ENCODE data around the gene AOX1. TPM values are rescaled to one million over a fixed set of nuclear protein-coding genes. Genes with fewer than 3 reads are reported as not detected.

The AOX1 gene
- total RNA-seq, 4 donors from 2014 or later: 22.1 to 41.8 (median 34.0) TPM

DNA sequence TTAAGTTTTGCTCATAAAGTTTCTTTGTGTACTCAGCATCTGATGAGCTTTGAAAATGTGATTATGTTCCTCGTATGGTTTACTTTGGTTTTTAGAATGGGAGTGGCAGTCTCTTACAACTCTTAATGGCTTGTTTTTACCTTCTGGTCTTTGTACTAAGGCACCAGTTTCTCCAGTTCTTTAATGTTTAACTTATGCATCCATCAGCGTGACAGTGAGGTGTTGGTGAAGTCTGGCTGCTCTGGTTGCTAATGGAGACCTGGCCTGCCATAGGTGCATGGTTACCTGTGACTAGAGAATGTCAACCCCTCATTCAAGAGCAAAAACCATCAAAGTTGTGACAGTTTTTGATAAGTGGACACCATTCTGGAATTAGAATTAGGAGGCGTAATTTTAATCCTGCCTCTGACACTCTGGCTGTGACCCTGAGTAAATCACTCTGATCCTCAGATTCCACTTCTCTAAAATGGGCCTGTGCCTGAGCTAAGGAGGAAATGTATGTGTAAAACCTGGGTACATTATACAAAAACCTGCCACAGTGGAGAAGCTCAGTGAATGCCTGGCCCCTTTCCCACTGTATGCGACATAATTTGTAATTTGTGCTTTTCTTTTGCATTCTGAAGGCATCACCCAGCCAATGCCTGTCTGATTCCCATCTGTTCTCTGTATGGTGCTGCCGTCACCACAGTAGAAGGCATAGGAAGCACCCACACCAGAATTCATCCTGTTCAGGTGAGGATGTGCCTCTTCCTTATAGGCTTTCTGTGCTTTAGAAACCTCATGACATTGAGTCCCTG is 11.2 kb downstream of the AOX1 start:
- in situ Hi-C loops (cut with MboI; ENCODE audit: low sequenced_read_pairs in 4 of 4): no loop called here
- ATAC-seq: no peak

DNA sequence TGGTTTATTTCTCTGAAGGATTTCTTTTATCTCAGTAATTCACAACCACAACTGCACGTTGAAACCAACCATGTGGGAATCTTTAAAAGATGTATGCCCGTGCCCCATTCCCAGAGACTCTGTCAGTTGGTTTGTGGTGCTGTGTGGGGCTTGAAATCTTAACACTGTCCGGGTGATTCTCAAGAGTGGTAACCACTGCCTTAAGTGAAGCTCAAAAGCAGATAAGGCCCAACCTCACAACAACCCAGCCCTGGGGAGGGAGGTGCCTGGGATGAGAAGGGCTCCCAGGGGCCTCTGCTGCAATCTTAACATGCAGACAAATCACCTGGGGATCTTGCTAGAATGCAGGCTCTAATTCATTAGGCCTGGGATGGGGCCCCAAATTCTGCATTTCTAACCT is 13.4 kb downstream of the AOX1 start:
- TF ChIP-seq CTCF (IDR thresholded peaks at IDR 0.05 in 4 of 5, conservative IDR thresholded peaks at IDR 0.05 in 1 of 5) (no peak), POLR2A (IDR thresholded peaks at IDR 0.05) (no peak)
- no peaks in the 10 kb centered on the region for H3K36me3 ChIP-seq
- intact Hi-C loops (cut with DNase I; ENCODE audit: low total_unique reads) (no loop called here), in situ Hi-C loops (cut with MboI; ENCODE audit: low sequenced_read_pairs in 4 of 4) (no loop called here)
- H3K27me3 ChIP-seq: no peaks in the 10 kb centered on the region
- H3K9me3 ChIP-seq: no peaks in the 10 kb centered on the region
- no peak for DNase-seq
- ATAC-seq: no peak
- H3K27ac ChIP-seq: no peak overlapping the region
- H3K4me3 ChIP-seq: no peak overlapping the region
- no peaks in the 10 kb centered on the region for H3K4me1 ChIP-seq

More for the DNA sequence above, 11.2 kb downstream of the AOX1 start:
- DNase-seq: no peak
- intact Hi-C loops (cut with DNase I; ENCODE audit: low total_unique reads): no loop called here
- H3K36me3 ChIP-seq: no peaks in the 10 kb centered on the region
- no peak overlapping the region for H3K27ac ChIP-seq
- no peaks in the 10 kb centered on the region for H3K4me1 ChIP-seq
- H3K27me3 ChIP-seq: no peaks in the 10 kb centered on the region
- TF ChIP-seq POLR2A (IDR thresholded peaks at IDR 0.05): no peak
- no peak for TF ChIP-seq CTCF (IDR thresholded peaks at IDR 0.05 in 4 of 5, conservative IDR thresholded peaks at IDR 0.05 in 1 of 5)
- H3K9me3 ChIP-seq: no peaks in the 10 kb centered on the region
- no peak overlapping the region for H3K4me3 ChIP-seq

- in situ Hi-C loops (cut with MboI; ENCODE audit: low sequenced_read_pairs in 4 of 4): no loop called here
- intact Hi-C loops (cut with DNase I; ENCODE audit: low total_unique reads): no loop called here
- TF ChIP-seq POLR2A (IDR thresholded peaks at IDR 0.05) (no peak), CTCF (IDR thresholded peaks at IDR 0.05 in 4 of 5, conservative IDR thresholded peaks at IDR 0.05 in 1 of 5) (no peak)
- Histone ChIP-seq H3K27me3 (no peaks in the 10 kb centered on the region), H3K36me3 (no peaks in the 10 kb centered on the region), H3K4me1 (no peaks in the 10 kb centered on the region), H3K9me3 (no peaks in the 10 kb centered on the region), H3K27ac (no peak overlapping the region), H3K4me3 (no peak overlapping the region)
- ATAC-seq (no peak), DNase-seq (no peak)
These were observed 14.9 kb downstream of the AOX1 start for GRCh38 chr2:200600549-200601225.

DNA sequence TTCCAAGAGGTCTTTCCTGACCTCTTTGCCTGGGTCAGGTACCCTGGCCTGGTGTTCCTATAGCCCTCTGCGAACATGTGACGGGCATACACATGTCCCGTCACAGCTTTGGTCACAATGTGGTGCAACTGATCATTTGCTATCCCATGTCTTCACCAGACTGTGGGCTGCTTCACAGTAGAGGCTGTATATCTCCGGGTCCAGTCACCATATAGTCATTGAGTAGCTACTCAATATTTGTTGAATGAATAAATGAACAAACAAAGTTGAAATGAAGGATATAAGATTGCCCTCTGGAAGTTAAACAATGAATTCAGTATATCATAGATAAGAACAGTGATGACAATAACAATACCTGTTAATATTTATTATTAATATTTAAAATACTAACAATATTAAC is 16.8 kb downstream of the AOX1 start:
- DNase-seq (no peak), ATAC-seq (no peak)
- intact Hi-C loops (cut with DNase I; ENCODE audit: low total_unique reads) (no loop called here), in situ Hi-C loops (cut with MboI; ENCODE audit: low sequenced_read_pairs in 4 of 4) (no loop called here)
- no peaks in the 10 kb centered on the region for H3K36me3 ChIP-seq
- H3K27me3 ChIP-seq: no peaks in the 10 kb centered on the region
- H3K9me3 ChIP-seq: no peaks in the 10 kb centered on the region
- H3K27ac ChIP-seq: no peak overlapping the region
- TF ChIP-seq CTCF (IDR thresholded peaks at IDR 0.05 in 4 of 5, conservative IDR thresholded peaks at IDR 0.05 in 1 of 5) (no peak), POLR2A (IDR thresholded peaks at IDR 0.05) (no peak)
- H3K4me1 ChIP-seq: no peaks in the 10 kb centered on the region
- H3K4me3 ChIP-seq: no peak overlapping the region

Data from gastrocnemius medialis (tissue), 4 donors.